Common myeloid progenitor, CD34-positive (primary cell): ENCODE measurements around the gene DENND5B.
A peak's percentile ranks its signal among the peaks of the same experiment; 100 is the strongest.
"Not testable (repeated sequence)": the region's sequence is repeated elsewhere in the genome, so short reads cannot be mapped to it uniquely, and the experiment has no call there.

ENCODE experiments used
- CTCF ChIA-PET: fragments of 350-600 bp; sonication (Branson Sonifier 250); formaldehyde crosslinking; loops from one replicate; lab custom pipeline; 2021; ENCODE audit warnings: antibody characterized with exemption; lab: Charles Lee
- POLR2A ChIA-PET: fragments of 350-600 bp; sonication (Branson Sonifier 250); formaldehyde crosslinking; loops from one replicate; lab custom pipeline; 2021; ENCODE audit warnings: antibody characterized with exemption; lab: Charles Lee
- DNase-seq, 3 donors: peaks; one replicate each; pipeline versions ENCODE4 v3.0.0 to v3.0.0-alpha.2; 2013
- H3K27ac ChIP-seq, 2 experiments: 1 replicate in 1 of 2; 2 replicates in 1 of 2; pipeline ENCODE4 v1.7.0; 2013; ENCODE audit warnings: inconsistent platforms in 2 of 2, low read length in 2 of 2, mild to moderate bottlenecking in 2 of 2, low read depth in 1 of 2, moderate library complexity in 1 of 2; ENCODE audit not compliant: severe bottlenecking in 2 of 2, insufficient read depth in 1 of 2, poor library complexity in 1 of 2
- H3K27me3 ChIP-seq, 5 experiments: replicated peaks in 2 of 5; 1 replicate in 3 of 5; 2 replicates in 2 of 5; pipeline versions ENCODE4 v1.6.1 to v1.7.0; 2013; ENCODE audit warnings: low read length in 4 of 5, mild to moderate bottlenecking in 2 of 5, moderate library complexity in 2 of 5, inconsistent platforms in 1 of 5; ENCODE audit not compliant: insufficient read depth in 5 of 5, control insufficient read depth in 4 of 5
- H3K36me3 ChIP-seq, 4 experiments: 1 replicate in 2 of 4; 2 replicates in 2 of 4; pipeline versions ENCODE4 v1.6.1 to v1.7.0; 2013; ENCODE audit warnings: low read length in 3 of 4, control low read depth in 1 of 4, mild to moderate bottlenecking in 1 of 4; ENCODE audit not compliant: control insufficient read depth in 4 of 4, insufficient read depth in 4 of 4
- H3K4me1 ChIP-seq, 4 experiments: 1 replicate in 3 of 4; 2 replicates in 1 of 4; pipeline versions ENCODE4 v1.6.1 to v1.7.1; 2013; ENCODE audit warnings: low read length in 3 of 4, mild to moderate bottlenecking in 3 of 4, control low read depth in 1 of 4, inconsistent platforms in 1 of 4, moderate library complexity in 1 of 4; ENCODE audit not compliant: control insufficient read depth in 4 of 4, insufficient read depth in 4 of 4; ENCODE audit errors: control extremely low read depth in 1 of 4
- H3K4me3 ChIP-seq, 7 experiments: 1 replicate in 4 of 7; 2 replicates in 3 of 7; pipeline versions ENCODE4 v1.5.1 to v1.7.0; 2013; ENCODE audit warnings: mild to moderate bottlenecking in 7 of 7, low read length in 6 of 7, moderate library complexity in 6 of 7, inconsistent platforms in 2 of 7, low read depth in 2 of 7, control low read depth in 1 of 7; ENCODE audit not compliant: insufficient read depth in 4 of 7, control insufficient read depth in 1 of 7; ENCODE audit errors: extremely low read depth in 1 of 7
- H3K9me3 ChIP-seq, 5 experiments: 1 replicate in 4 of 5; 2 replicates in 1 of 5; pipeline versions ENCODE4 v1.6.1 to v1.7.1; 2013; ENCODE audit warnings: low read length in 4 of 5, mild to moderate bottlenecking in 2 of 5, inconsistent platforms in 1 of 5, low read depth in 1 of 5, moderate library complexity in 1 of 5; ENCODE audit not compliant: control insufficient read depth in 4 of 5, insufficient read depth in 2 of 5; ENCODE audit errors: control extremely low read depth in 1 of 5
- whole genome bisulfite sequencing: methylation state at CpG from one replicate; pipeline ENCODE4 v1.1.5; 2013; ENCODE audit not compliant: insufficient coverage; 5-methylcytosine and 5-hydroxymethylcytosine counted together

DENND5B gene

DNA sequence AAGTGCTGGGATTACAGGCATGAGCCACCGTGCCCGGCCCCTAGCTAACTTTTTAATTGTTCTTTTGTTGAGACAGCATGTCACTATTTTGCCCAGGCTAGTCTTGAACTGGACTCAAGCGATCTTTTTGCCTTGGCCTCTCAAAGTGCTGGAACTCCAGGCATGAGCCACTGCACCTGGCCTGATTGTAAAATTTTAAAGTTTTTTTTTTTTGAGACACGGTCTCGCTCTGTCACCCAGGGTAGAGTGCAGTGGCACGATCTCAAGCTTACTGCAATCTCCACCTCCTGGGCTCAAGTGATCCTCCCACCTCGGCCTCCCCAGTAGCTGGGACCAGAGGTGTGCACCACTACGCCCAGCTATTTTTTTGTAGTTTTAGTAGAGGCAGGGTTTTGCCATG lies 185.9 kb downstream of the DENND5B start:
- Histone ChIP-seq H3K27ac (no peak overlapping the region), H3K9me3 (no peaks in the 10 kb centered on the region), H3K4me3 (no peak overlapping the region), H3K27me3 (no peaks in the 10 kb centered on the region), H3K4me1 (peaks cover 0 to 1% (median 0%) of the 10 kb centered on the region in 4 experiments), H3K36me3 (no peaks in the 10 kb centered on the region)
- POLR2A ChIA-PET, result no interaction called here
- DNase-seq, result no peak
- CTCF ChIA-PET, result interaction anchor here (0.6 to 4.7 kb wide), 7 partner anchors 10 to 906 kb away, joined by 3 to 19 read pairs (median 3); no protein-coding TSS in a partner anchor
- WGBS, result 96% methylated on average over 8 of the region's 8 CpGs

DNA sequence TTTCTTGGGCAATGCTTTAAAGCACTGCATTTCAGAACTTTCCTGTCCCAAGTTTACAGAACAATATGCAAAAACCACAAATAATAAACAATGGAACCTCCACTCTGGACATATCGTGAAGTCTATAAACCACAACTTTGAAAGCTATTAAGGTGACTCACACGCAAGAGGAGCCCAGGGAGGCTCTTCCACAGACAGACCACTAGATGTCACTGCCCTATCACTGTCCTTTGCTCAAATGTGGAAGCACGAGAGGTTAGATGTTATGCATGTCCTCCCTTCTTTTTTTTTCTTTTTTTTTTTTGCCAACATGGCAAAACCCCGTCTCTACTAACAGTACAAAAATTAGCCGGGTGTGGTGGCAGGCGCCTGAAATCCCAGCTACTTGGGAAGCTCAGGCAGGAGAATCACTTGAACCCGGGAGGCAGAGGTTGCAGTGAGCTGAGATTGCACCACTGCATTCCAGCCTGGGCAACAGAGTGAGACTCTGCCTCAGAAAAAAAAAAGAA lies 187.8 kb downstream of the DENND5B start:
- ChIA-PET POLR2A (interaction anchor here (0.6 kb wide), 1 partner anchor 21 kb away, joined by 3 read pairs; no protein-coding TSS in a partner anchor), CTCF (interaction anchor here (0.5 to 4.7 kb wide), 17 partner anchors 12 to 922 kb away, joined by 3 to 19 read pairs (median 4); no protein-coding TSS in a partner anchor)
- not testable (repeated sequence) for H3K36me3 ChIP-seq, H3K27me3 ChIP-seq, H3K4me3 ChIP-seq, H3K4me1 ChIP-seq, H3K9me3 ChIP-seq, H3K27ac ChIP-seq
- peak; percentile 89 to 95 (median 94) for DNase-seq
- no CpG with 5 or more reads among the region's 7 CpGs for WGBS

DNA sequence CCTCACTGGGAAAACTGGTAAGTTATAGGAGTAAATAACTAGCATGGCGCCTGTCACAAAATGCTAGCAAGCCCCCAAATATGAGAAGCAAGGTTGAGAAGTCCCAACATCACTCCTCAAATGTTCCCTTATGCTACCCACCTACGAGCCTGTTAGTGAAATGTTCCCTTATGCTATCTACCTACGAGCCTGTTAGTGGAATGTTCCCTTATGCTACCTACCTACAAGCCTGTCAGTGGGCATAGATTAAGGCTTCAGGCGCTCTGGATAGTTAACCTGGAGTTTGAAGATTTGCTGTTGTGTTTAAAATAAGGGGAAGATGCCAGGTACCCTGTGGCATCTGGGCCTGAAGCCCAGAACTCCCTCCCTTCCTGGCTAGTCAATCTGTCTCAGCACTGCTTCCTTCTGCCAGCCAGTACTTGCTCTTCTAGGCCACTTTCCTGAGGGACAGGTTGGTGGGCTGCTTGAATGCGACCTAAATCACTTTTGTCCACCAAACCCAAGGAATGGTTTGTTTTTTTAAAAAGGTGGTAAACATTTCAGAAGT lies 197.9 kb downstream of the DENND5B start:
- H3K4me1 ChIP-seq, result no peaks in the 10 kb centered on the region
- H3K27me3 ChIP-seq, result no peaks in the 10 kb centered on the region
- POLR2A ChIA-PET, result no interaction called here
- H3K4me3 ChIP-seq, result no peak overlapping the region
- no peak overlapping the region for H3K27ac ChIP-seq
- no peaks in the 10 kb centered on the region for H3K9me3 ChIP-seq
- CTCF ChIA-PET, result interaction anchor here (3.4 kb wide), 1 partner anchor 9 kb away, joined by 18 read pairs; no protein-coding TSS in a partner anchor
- H3K36me3 ChIP-seq, result peaks cover 0 to 11% (median 3%) of the 10 kb centered on the region in 4 experiments
- 67% methylated on average over 1 of the region's 5 CpGs for WGBS
- no peak for DNase-seq

DNA sequence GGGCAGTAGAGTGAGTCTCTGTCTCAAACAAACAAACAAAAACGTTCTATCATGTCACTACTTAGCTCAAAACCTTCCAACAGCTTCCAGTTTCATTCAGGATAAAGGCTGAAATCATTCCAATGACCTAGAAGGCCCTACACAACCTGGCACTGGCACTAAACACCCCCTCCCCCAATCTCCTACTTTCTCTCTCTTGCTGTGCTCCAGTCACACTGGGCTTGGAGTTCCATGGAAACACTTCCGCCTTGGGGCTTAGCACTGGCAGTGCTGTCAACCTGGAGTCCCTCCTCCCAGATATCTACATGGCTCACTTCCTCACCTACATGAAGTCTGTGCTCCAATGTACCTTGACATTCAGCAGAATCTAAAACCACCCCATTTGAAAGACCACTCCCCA lies 199.9 kb downstream of the DENND5B start:
- WGBS, result 100% methylated on average over 2 of the region's 2 CpGs
- DNase-seq, result no peak

DNA sequence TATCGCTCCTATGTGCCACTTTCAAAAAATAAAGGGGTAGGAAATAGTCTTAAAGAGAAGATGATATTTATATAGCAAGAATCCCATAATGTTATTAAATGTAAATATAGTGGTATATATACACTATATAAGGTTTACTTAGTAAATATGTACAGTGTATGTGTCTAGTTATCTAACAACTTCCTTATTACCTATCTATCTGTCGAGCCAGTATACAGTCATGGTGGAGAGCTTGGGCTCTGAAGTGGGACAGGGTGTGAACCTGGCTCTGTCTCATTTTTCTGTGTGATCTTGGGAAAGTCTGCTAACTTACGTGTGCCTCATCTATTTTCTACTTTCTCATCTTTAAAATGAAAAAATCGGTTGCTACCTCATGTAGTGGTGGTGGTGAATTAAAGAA lies 202.2 kb downstream of the DENND5B start:
- 100% methylated on average over 1 of the region's 4 CpGs for WGBS
- ChIA-PET CTCF (no interaction called here), POLR2A (no interaction called here)
- no peak overlapping the region for H3K4me3 ChIP-seq
- no peaks in the 10 kb centered on the region for H3K9me3 ChIP-seq
- no peaks in the 10 kb centered on the region for H3K27me3 ChIP-seq
- no peak for DNase-seq
- peaks cover 0 to 19% (median 3%) of the 10 kb centered on the region in 4 experiments for H3K36me3 ChIP-seq
- no peak overlapping the region for H3K27ac ChIP-seq
- no peaks in the 10 kb centered on the region for H3K4me1 ChIP-seq

More for the DNA sequence above, 199.9 kb downstream of the DENND5B start:
- POLR2A ChIA-PET, result no interaction called here
- no peaks in the 10 kb centered on the region for H3K9me3 ChIP-seq
- no peak overlapping the region for H3K27ac ChIP-seq
- H3K4me3 ChIP-seq, result no peak overlapping the region
- CTCF ChIA-PET, result interaction anchor here (0.6 to 3.4 kb wide), 3 partner anchors 11 to 119 kb away, joined by 3 to 18 read pairs (median 3); no protein-coding TSS in a partner anchor
- H3K4me1 ChIP-seq, result no peaks in the 10 kb centered on the region
- no peaks in the 10 kb centered on the region for H3K27me3 ChIP-seq
- H3K36me3 ChIP-seq, result peaks cover 0 to 17% (median 3%) of the 10 kb centered on the region in 4 experiments

DNA sequence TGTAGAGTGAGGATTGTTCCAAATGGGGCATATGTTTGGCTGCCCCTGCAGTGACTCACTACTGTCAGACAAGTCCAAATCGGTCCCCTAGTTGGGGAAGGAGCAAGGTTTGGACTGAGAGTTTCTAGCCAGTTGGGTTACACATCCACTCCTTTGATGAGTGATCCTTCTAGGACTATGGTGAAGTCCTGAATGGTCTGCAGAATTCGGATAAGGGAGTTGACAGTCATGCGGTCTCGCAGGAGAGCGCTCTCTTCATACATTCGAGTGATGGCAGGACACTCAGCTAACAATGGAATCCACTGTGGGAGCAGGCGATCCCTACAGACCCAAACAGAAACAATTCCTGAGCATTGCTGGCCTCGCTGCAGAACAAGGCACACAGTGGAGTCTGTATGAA lies 203.5 kb downstream of the DENND5B start:
- CTCF ChIA-PET, result interaction anchor here (0.6 kb wide), 1 partner anchor 17 kb away, joined by 3 read pairs; no protein-coding TSS in a partner anchor

DNA sequence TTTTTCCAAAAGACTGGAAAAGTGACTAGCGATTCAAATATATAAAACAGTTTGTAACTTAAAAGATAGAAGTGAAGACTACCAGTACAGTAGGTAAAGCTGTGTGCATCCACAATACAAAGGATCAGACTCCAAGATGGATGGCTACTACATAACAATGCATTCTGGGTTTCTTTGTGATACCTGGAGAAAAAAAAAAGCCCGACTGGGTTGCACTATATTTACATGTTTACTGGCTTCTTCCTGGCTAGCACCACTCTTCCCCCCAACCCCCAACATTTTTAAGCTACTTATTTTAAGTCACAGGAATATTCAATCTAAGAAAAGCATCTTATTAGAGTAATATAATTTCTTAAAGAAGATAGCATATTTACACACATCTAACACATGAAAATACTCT lies 203.9 kb downstream of the DENND5B start:
- peaks cover 0 to 19% (median 2%) of the 10 kb centered on the region in 4 experiments for H3K36me3 ChIP-seq
- no peak overlapping the region for H3K4me3 ChIP-seq
- H3K27me3 ChIP-seq, result no peaks in the 10 kb centered on the region
- ChIA-PET POLR2A (no interaction called here), CTCF (interaction anchor here (0.6 kb wide), 1 partner anchor 16 kb away, joined by 3 read pairs; no protein-coding TSS in a partner anchor)
- WGBS, result no CpG with 5 or more reads among the region's 2 CpGs
- H3K9me3 ChIP-seq, result no peaks in the 10 kb centered on the region
- no peak for DNase-seq
- H3K27ac ChIP-seq, result no peak overlapping the region
- H3K4me1 ChIP-seq, result no peaks in the 10 kb centered on the region

More for the DNA sequence above, 203.5 kb downstream of the DENND5B start:
- POLR2A ChIA-PET, result no interaction called here
- Histone ChIP-seq H3K27me3 (no peaks in the 10 kb centered on the region), H3K4me3 (no peak overlapping the region), H3K9me3 (no peaks in the 10 kb centered on the region), H3K4me1 (no peaks in the 10 kb centered on the region), H3K36me3 (peaks cover 0 to 19% (median 3%) of the 10 kb centered on the region in 4 experiments), H3K27ac (no peak overlapping the region)
- whole genome bisulfite sequencing, result 100% methylated on average over 7 of the region's 8 CpGs
- DNase-seq, result no peak
